ENCODE data around the gene ELF1.

GRCh38 chr13:41007744-41008128, 11.4 kb downstream of the ELF1 start:
- TF ChIP-seq EZH2 (IDR thresholded peaks at IDR 0.05; ENCODE audit: borderline replicate concordance, low read length) = no peak
- TF ChIP-seq, protein P1, sequence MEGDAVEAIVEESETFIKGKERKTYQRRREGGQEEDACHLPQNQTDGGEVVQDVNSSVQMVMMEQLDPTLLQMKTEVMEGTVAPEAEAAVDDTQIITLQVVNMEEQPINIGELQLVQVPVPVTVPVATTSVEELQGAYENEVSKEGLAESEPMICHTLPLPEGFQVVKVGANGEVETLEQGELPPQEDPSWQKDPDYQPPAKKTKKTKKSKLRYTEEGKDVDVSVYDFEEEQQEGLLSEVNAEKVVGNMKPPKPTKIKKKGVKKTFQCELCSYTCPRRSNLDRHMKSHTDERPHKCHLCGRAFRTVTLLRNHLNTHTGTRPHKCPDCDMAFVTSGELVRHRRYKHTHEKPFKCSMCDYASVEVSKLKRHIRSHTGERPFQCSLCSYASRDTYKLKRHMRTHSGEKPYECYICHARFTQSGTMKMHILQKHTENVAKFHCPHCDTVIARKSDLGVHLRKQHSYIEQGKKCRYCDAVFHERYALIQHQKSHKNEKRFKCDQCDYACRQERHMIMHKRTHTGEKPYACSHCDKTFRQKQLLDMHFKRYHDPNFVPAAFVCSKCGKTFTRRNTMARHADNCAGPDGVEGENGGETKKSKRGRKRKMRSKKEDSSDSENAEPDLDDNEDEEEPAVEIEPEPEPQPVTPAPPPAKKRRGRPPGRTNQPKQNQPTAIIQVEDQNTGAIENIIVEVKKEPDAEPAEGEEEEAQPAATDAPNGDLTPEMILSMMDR (conservative IDR thresholded peaks at IDR 0.05 in 1 of 2, IDR thresholded peaks at IDR 0.05 in 1 of 2; ENCODE audit: extremely low read depth in 1 of 2, insufficient read depth in 1 of 2, low read depth in 1 of 2, low read length in 2 of 2) = no peak
